Neural progenitor cell (in vitro differentiated cells): ENCODE data around the gene MACROD2.

ENCODE experiments used
- CTCF ChIP-seq: fragments of 200-600 bp; sonication (generic); IDR thresholded peaks from 2 replicates; pipeline ENCODE4 v1.5.1; 2017; ENCODE audit warnings: antibody characterized with exemption, mild to moderate bottlenecking
- EZH2 ChIP-seq: fragments of 200-600 bp; sonication (generic); IDR thresholded peaks from 2 replicates; pipeline ENCODE4 v1.6.1; 2017; ENCODE audit warnings: antibody characterized with exemption, mild to moderate bottlenecking, moderate library complexity

- TF ChIP-seq EZH2, result no peak
- no peak for TF ChIP-seq CTCF
Observed at GRCh38 chr20:14865731-14866130, 870.4 kb downstream of the MACROD2 start.
